GM11168 (cell line): ENCODE results near the gene ZDHHC14.
"Not testable (repeated sequence)": the region's sequence is repeated elsewhere in the genome, so short reads cannot be mapped to it uniquely, and the experiment has no call there.

Experiments
- in situ Hi-C: fragments of 300-500 bp; cut with MboI; formaldehyde crosslinking; loops from one replicate; pipeline ENCODE4 v1.12.0; 2022; ENCODE audit warnings: low sequenced_read_pairs; ENCODE audit not compliant: unreplicated experiment

The ZDHHC14 gene

GRCh38 chr6:157584036-157584435, 203.0 kb downstream of the ZDHHC14 start:
- in situ Hi-C loops: no loop called here

- in situ Hi-C loops: no loop called here
Measured at GRCh38 chr6:157585274-157586087, 204.5 kb downstream of the ZDHHC14 start.

- in situ Hi-C loops: no loop called here
Measured at GRCh38 chr6:157586088-157586414, 205.1 kb downstream of the ZDHHC14 start.

GRCh38 chr6:157586476-157587126, 205.6 kb downstream of the ZDHHC14 start:
- in situ Hi-C loops: no loop called here

- in situ Hi-C loops: no loop called here
Measured at GRCh38 chr6:157587127-157587926, 206.3 kb downstream of the ZDHHC14 start.

- in situ Hi-C loops: not testable (repeated sequence)
Measured at GRCh38 chr6:157590654-157591053, 209.7 kb downstream of the ZDHHC14 start.

GRCh38 chr6:157592541-157592940, 211.6 kb downstream of the ZDHHC14 start:
- in situ Hi-C loops: no loop called here

- in situ Hi-C loops: no loop called here
Measured at GRCh38 chr6:157592980-157593379, 212.0 kb downstream of the ZDHHC14 start.

GRCh38 chr6:157593596-157593995, 212.6 kb downstream of the ZDHHC14 start:
- in situ Hi-C loops: no loop called here

GRCh38 chr6:157594292-157594691, 213.3 kb downstream of the ZDHHC14 start:
- in situ Hi-C loops: no loop called here

GRCh38 chr6:157595768-157596167, 214.8 kb downstream of the ZDHHC14 start:
- in situ Hi-C loops: no loop called here

- in situ Hi-C loops: no loop called here
Measured at GRCh38 chr6:157596461-157596860, 215.5 kb downstream of the ZDHHC14 start.

GRCh38 chr6:157596886-157597285, 215.9 kb downstream of the ZDHHC14 start:
- in situ Hi-C loops: no loop called here

GRCh38 chr6:157597461-157598312, 216.7 kb downstream of the ZDHHC14 start:
- in situ Hi-C loops: no loop called here

GRCh38 chr6:157599191-157599590, 218.2 kb downstream of the ZDHHC14 start:
- in situ Hi-C loops: no loop called here

- in situ Hi-C loops: no loop called here
Measured at GRCh38 chr6:157600807-157601206, 219.8 kb downstream of the ZDHHC14 start.

- in situ Hi-C loops: no loop called here
Measured at GRCh38 chr6:157602521-157603295, 221.7 kb downstream of the ZDHHC14 start.

- in situ Hi-C loops: no loop called here
Measured at GRCh38 chr6:157603314-157603940, 222.4 kb downstream of the ZDHHC14 start.

GRCh38 chr6:157603971-157604370, 223.0 kb downstream of the ZDHHC14 start:
- in situ Hi-C loops: no loop called here
